Aortic smooth muscle cell (primary cell): ENCODE measurements around the gene CACNA1I. TPM values are rescaled to one million over a fixed set of nuclear protein-coding genes. Genes with fewer than 3 reads are reported as not detected.

ENCODE experiments used
- total RNA-seq: library from RNA; depleted of rRNA; stranded (reverse); fragments of >200 nt; gene quantifications from 2 replicates; pipeline ENCODE4 v1.2.3, GENCODE V29; 2014

CACNA1I gene
- under 0.01 and 0.12 TPM in 2 replicates for total RNA-seq

DNA sequence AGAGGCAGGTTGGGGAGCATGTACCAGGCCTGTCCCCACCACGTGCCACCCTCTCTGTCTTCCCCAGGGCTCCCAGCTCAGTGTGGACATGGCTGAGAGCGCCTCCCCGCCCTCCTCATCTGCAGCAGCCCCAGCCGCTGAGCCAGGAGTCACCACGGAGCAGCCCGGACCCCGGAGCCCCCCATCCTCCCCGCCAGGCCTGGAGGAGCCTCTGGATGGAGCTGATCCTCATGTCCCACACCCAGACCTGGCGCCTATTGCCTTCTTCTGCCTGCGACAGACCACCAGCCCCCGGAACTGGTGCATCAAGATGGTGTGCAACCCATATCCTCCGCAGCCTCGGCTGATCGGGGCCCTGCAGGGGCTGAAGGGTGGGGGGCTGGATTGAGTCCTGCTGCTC is at the start of gene CACNA1I:
Gene CACNA1I (plus strand): TSS at position 89 of the 400 bp plus-strand sequence. CDS start 0 bp downstream, at position 89.

DNA sequence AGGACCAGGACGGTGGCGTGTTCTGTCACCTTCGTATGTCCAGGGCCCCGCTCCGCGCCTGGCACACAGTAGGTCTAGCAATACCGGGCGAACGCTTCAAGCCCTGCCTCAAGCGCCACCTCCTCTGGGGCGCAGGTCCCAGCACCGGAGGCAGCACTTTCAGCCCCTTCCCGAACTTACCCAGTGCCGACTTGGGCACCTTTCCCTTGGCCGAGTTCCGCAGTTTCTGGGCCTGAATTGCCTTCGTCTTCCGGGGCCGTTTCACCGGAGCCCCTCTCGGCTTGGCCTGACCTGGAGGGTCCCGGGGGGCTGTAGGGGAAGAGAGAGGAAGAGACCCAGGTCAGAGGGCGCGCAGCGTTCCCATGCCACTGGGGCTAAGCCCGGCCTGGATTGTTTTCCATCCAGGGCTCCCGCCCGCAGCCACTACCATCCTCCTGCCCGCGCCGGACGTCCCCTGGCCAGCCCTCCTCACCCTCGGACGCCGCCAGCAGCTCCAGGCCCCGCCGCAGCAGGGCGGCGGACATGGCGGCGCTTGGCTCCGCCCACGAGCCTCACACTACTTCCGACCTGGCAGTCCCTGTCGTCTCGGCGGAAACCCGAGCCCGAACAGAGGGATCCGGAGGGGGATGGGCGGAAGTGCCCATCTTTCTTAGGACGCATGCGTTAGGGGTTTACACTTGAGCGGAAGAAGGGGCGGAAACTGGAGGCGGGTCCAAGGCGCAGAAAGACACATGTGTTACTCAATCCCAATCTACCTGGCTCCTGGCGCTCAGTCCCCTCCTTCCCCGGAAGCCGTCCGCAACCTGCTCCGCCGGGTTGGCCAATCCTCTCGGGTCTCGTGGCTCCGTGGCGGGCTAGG is 38.1 kb upstream of the CACNA1I start, which contains the start of gene RPS19BP1:
Gene RPS19BP1 (minus strand): TSS at position 534 of the 859 bp plus-strand sequence. CDS start 10 bp downstream, at position 524.

Other genes starting within 250 kb of the CACNA1I start
- gene SYNGR1, start 220.8 kb upstream of the CACNA1I start, total RNA-seq: 8.1 and 9.0 TPM in 2 replicates
- gene TAB1, start 171.0 kb upstream of the CACNA1I start, total RNA-seq: 14.1 and 14.9 TPM in 2 replicates
- 0.06 and 0.40 TPM in 2 replicates for gene MGAT3, start 113.7 kb upstream of the CACNA1I start, total RNA-seq
- gene MIEF1, start 68.5 kb upstream of the CACNA1I start, total RNA-seq: 14.7 and 17.3 TPM in 2 replicates
- gene ATF4, start 50.2 kb upstream of the CACNA1I start, total RNA-seq: 111 and 141 TPM in 2 replicates
- gene RPS19BP1, start 38.0 kb upstream of the CACNA1I start, total RNA-seq: 49.7 and 54.6 TPM in 2 replicates